GM19238 (cell line): Measurements from ENCODE around the gene GMCL2.
"Not testable (repeated sequence)": the region's sequence is repeated elsewhere in the genome, so short reads cannot be mapped to it uniquely, and the experiment has no call there.

Experiments
- DNase-seq: peaks from one replicate; pipeline ENCODE4 v3.0.0; 2011; ENCODE audit warnings: low spot score; ENCODE audit not compliant: insufficient read length

The GMCL2 gene

GRCh38 chr5:178206166-178207101, 19.3 kb upstream of the GMCL2 start:
- no peak for DNase-seq

- DNase-seq: no peak
Observed at GRCh38 chr5:178205749-178206047, 18.5 kb upstream of the GMCL2 start.

- peak; percentile 95 for DNase-seq
Observed at GRCh38 chr5:178204935-178205748, 18.0 kb upstream of the GMCL2 start.

GRCh38 chr5:178204182-178204934, 17.2 kb upstream of the GMCL2 start, which contains the start of gene HNRNPAB:
HNRNPAB (plus strand) TSS chr5:178204533; CDS start chr5:178204838, 305 bp downstream.
- DNase-seq: peak; percentile 96

GRCh38 chr5:178203670-178204181, 16.6 kb upstream of the GMCL2 start:
- peak; percentile 56 for DNase-seq

GRCh38 chr5:178202541-178202940, 15.4 kb upstream of the GMCL2 start:
- no peak for DNase-seq

- DNase-seq: no peak
Observed at GRCh38 chr5:178201927-178202235, 14.7 kb upstream of the GMCL2 start.

GRCh38 chr5:178201221-178201926, 14.2 kb upstream of the GMCL2 start:
- no peak for DNase-seq

- no peak for DNase-seq
Observed at GRCh38 chr5:178199581-178200434, 12.6 kb upstream of the GMCL2 start.

GRCh38 chr5:178198706-178199105, 11.5 kb upstream of the GMCL2 start:
- DNase-seq: no peak

- DNase-seq: not testable (repeated sequence)
Observed at GRCh38 chr5:178198151-178198550, 11.0 kb upstream of the GMCL2 start.

- no peak for DNase-seq
Observed at GRCh38 chr5:178196986-178197385, 9.8 kb upstream of the GMCL2 start.

- DNase-seq: no peak
Observed at GRCh38 chr5:178196281-178196812, 9.2 kb upstream of the GMCL2 start.

- DNase-seq: no peak
Observed at GRCh38 chr5:178194026-178194425, 6.9 kb upstream of the GMCL2 start.

GRCh38 chr5:178193251-178193809, 6.2 kb upstream of the GMCL2 start:
- no peak for DNase-seq

GRCh38 chr5:178192787-178193186, 5.6 kb upstream of the GMCL2 start:
- DNase-seq: no peak

GRCh38 chr5:178192244-178192643, 5.1 kb upstream of the GMCL2 start:
- DNase-seq: no peak

- DNase-seq: no peak
Observed at GRCh38 chr5:178191661-178192060, 4.5 kb upstream of the GMCL2 start.

- DNase-seq: no peak
Observed at GRCh38 chr5:178189433-178189832, 2.3 kb upstream of the GMCL2 start.
